HG02610 (cell line): Measurements from ENCODE around the gene GNB1.
A peak's percentile ranks its signal among the peaks of the same experiment; 100 is the strongest.

Source experiments
- ATAC-seq: cut with Tn5 transposase; IDR thresholded peaks from one replicate; pipeline ENCODE4 v1.9.1; 2021; ENCODE audit warnings: mild to moderate bottlenecking, moderate library complexity; ENCODE audit not compliant: unreplicated experiment

The GNB1 gene

GRCh38 chr1:1786836-1787605, 103.9 kb downstream of the GNB1 start:
- ATAC-seq, result no peak

GRCh38 chr1:1785666-1786065, 105.2 kb downstream of the GNB1 start:
- ATAC-seq, result no peak

- no peak for ATAC-seq
Measured at GRCh38 chr1:1784933-1785332, 106.0 kb downstream of the GNB1 start.

- ATAC-seq, result no peak
Measured at GRCh38 chr1:1783320-1783719, 107.6 kb downstream of the GNB1 start.

- no peak for ATAC-seq
Measured at GRCh38 chr1:1782399-1783221, 108.3 kb downstream of the GNB1 start.

GRCh38 chr1:1781526-1781903, 109.4 kb downstream of the GNB1 start:
- no peak for ATAC-seq

- no peak for ATAC-seq
Measured at GRCh38 chr1:1780598-1781525, 110.0 kb downstream of the GNB1 start.

GRCh38 chr1:1779691-1780597, 110.9 kb downstream of the GNB1 start:
- peak; percentile 39 for ATAC-seq

GRCh38 chr1:1779320-1779675, 111.6 kb downstream of the GNB1 start:
- ATAC-seq, result no peak

GRCh38 chr1:1778663-1779319, 112.1 kb downstream of the GNB1 start:
- peak; percentile 61 for ATAC-seq

- peak; percentile 33 for ATAC-seq
Measured at GRCh38 chr1:1777950-1778662, 112.8 kb downstream of the GNB1 start, which contains the start of gene NADK. Gene NADK, minus strand, starts transcription at chr1:1778470. Its CDS starts 13,064 bp downstream, at chr1:1765406.

- no peak for ATAC-seq
Measured at GRCh38 chr1:1777583-1777899, 113.3 kb downstream of the GNB1 start.

GRCh38 chr1:1776672-1777582, 114.0 kb downstream of the GNB1 start:
- ATAC-seq, result no peak

GRCh38 chr1:1775327-1776226, 115.3 kb downstream of the GNB1 start:
- ATAC-seq, result no peak

GRCh38 chr1:1773874-1774273, 117.0 kb downstream of the GNB1 start:
- no peak for ATAC-seq

GRCh38 chr1:1771096-1771495, 119.8 kb downstream of the GNB1 start:
- no peak for ATAC-seq

- no peak for ATAC-seq
Measured at GRCh38 chr1:1770102-1770501, 120.8 kb downstream of the GNB1 start.
